ENCODE results near the gene TRMO.

Gene TRMO

DNA sequence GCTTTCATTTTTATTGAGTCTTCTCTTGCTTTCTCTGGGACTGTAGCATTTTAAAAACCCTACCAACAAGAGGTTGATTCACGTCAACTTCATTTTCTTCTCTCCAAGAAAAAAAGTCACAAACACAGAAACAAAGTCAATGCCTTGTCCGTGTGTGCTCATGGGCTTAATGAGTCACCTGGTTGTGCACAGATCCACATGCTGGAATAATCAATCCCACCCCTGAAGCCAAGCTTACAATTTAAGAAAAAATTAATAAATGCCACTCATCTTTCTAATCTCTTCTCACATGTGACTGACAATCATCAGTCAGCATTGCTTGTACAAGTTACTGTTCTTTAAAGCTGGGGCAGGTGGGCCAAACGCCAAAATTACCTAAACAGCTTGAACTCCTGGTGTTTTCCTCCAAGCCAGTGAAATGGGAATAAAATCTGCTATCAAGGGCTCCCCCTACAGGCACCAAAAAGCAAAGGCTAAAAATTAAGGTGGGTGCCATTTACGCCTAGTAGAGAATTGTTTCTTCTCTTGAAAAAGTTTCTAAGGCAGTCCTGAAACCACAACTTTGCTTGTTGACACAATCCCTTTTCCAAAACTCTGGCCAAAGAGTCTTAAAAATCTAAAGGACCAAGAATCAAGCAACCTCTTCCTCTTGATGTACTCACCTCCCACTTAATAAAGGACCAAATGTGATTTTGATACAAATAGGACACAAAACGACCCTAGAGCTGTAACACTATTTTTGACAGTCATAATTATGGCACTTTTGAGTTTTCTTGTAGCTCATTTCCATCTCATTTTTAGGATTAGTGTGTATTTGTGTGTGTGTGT is 21.3 kb downstream of the TRMO start:
- peak; percentile 39 for DNase-seq

DNA sequence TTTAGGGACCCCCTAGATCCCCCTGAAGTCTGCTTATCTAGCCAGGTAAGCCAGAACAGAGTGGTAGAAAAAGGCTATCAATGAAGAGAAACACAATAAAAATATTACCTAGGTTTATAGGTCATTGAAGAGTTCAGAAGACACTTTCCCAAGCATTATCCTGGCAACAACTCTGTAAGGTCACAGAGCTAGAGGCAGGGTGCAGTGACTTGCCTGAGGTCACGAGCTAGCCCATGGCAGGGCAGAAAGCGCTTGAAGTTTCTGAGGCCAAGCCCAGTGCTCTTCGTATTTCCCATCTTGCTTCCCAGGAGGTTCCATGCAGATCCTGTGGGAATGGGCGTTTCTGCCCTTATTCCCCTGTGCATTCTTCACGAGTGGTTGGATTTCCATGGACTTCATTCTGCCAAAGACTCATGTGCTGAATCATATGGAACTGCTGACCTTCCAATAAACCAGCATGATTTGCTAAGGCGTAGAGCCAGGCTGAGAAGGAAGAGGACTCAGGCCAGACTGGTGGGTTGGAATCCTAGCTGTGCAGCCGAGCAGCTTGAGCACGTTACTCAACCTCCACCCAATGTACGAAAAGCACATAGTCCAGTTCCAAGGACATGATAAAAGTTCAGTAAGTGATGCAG is 22.1 kb downstream of the TRMO start:
- no peak for DNase-seq

DNA sequence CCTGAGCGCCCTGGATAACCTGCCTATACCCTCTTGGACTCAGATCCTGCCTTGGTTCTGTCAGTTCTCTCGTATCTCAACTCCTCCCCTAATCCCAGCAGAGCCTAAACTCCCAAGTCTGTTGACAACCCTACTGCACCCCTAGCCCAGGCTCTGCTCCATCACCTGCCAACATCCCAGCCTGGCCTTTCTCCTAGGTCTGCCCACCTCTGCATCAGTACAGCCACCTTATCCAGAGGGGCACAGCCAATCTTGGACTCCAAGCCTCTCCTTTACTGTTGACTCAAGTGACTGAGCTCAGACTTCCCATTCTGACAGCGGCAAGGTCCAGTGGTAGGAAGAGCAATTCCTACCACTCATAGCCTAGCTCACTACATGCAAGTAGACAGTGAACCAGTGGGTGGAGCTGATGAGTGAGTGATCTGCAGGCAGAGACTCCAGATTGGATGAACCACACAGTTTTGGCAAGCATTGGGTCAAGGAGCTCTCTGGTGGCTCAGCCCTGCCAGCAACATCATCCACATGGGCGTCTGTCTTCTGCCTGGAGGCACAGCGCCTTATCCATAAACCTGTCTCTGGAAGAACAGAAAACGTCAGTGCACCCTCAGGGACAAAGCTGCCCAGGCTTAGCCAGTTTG is 26.5 kb downstream of the TRMO start:
- DNase-seq, result no peak

DNA sequence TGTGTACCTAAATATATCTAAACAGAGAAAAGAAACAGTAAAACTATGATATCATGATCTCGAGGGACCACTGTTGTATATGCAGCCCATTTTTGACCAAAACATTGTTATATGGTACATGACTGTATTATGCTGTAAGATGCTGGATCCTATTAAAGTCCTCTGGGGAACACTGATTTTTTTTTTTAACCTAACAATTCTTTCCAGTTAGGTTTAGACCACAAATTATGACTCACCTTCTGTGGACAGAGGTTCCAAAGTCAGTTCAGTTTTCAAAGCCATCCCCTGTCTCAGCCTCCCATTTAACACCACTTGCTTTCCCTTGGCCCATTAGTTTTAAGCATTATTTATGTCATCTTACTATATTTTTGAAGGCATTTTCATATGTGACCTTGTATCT is 27.1 kb downstream of the TRMO start:
- no peak for DNase-seq

DNA sequence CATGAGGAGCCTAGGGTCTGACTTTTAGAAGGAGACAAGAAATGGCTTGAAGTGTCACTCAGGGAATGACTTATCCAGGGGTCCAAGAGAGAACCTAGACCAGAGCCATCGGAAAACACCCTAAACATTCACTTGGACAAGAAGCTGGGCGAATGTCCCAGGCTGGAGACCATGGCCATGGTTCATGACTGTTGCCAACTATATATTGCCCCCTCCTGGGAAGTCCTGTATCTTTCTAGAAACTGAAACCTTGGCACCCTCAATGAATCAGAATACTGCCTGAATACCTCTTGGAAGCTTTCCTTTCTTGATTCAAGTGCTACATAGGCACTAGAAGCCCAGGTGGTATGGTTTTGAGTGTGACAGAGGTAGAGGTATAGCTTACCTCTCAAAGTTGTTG is 29.9 kb downstream of the TRMO start:
- DNase-seq, result no peak

DNA sequence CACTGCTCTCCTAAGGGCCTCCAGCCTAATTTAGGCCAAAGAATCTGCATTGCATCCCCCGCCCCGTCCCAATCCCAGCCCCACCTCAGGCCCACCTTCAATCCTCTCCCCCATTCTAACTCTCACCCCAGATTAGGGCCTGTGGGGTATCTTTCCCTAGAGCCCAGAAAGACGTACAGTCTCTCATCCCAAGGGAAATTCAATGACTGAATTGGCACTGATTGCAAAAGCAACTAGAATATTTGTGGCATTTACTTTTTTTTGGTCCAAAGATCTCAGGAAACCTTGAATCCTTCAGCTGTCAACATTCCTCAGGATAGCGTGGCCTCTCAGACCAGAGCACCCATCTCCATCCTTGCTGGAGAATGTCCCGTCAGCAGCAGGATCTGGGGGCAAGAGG is 30.6 kb downstream of the TRMO start:
- DNase-seq, result no peak

DNA sequence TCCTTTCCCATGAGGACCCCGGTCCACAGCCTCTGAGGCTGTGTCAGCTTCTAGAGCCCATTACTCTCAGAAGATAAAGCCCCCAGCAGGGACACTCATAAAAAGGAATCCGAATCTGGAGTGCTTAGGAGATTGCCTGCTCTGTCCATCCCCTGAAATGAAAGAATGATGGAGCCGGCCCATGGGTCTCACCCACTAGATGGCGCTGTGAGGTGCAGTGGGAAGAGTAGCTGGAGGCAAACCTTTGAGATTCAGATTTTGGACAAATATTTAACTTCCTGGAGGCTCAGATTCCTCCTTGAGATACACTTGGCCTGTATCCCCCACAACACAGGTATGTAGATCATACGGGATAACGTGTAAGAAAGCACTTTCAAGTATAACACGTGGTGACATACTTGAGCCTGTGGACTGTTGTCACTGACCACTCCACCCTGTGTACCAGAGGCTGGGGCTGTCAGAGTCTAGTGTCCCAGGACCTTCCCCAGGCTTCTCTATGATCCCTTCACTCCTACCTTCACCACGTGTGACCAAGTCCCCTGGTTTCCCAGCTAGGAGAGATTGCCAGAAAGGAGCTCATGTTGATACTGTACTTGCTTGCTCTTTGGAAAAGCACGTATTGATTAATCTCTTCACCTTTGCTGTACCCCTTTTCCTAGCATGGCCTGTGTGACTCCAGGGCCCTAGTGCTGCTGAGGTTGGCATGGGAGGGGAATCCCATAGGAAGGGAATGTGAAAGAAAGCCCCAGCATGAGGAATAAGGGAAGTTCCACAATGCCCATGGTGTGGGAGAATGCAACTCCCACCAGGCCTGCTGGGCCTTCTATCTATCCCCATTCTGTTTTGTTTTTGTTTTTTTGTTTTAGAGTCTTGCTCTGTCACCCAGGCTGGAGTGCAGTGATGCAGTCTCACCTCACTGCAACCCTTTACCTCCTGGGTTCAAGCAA is 32.1 kb downstream of the TRMO start:
- DNase-seq, result no peak

DNA sequence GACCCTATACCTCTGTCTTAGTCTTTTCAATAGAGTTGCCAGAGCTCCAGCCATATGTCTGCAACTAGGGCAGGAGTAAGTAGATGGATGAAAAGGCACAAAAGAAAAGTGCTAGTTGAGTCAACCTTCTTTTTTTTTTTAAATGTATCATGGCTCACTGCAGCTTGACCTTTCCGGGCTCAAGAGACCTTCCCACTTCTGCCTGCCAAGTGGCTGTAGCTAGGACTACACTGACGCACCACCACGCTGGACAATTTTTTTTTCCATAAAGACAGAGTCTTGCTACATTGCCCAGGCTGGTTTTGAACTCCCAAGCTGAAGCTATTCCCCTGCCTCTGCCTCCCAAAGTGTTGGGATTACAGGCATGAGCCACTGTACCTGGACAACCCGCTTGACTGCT is 42.0 kb downstream of the TRMO start:
- DNase-seq, result no peak

DNA sequence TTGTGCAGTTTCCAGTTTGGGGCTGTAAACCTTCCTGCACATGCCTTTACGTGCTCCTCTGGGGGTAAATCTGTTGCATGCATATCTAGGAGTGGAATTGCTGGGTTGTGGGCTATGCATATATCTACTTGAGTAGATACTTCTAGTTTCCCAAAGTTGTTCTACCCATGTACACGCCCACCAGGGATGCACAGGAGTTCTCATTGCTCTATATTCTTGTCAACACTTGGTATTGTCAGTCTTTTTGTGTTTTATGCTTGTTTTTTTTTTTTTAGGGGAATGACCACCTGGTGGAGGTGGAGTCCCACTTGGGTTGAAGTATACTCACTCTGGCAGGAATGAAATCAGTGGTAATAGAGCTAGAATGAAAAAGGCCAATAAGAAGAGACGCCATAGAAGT is 46.2 kb downstream of the TRMO start:
- no peak for DNase-seq

DNA sequence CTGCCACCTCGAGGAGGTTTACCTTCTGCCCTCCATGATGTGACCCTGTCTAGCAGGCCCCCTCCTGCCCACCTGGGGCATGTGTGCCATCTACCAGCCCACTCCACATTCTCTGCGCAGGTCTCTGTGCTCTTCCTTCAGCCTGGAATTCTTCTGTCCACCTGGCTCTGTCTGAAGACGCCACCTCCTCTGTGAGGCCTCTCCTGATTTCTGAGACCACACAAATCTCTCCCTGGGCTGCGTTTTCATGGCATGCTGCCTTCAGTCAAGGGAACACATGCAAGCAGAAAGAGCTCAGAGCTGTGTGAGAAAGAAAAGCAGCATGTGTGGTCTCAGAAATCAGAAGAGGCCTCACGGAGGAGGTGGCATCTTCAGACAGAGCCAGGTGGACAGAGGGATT is 47.2 kb downstream of the TRMO start:
- DNase-seq, result no peak

DNA sequence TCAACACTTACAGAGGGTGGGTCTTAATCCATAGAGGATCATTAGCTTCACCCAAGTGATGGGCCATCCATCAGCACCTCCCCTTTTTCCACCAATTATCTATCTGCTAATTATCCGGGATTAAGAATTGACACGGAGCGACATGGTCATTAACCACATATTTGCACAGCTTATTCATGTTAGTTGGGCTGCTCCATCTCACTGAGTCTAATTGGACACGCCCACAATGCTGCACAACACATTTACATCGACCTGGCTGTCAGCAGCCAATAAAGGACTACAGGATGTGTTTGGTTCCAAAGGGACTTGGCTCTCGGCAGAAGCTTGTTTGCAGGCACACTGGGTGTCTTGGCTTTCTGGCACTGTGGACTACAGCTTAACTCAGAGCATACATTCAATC is 47.7 kb downstream of the TRMO start:
- DNase-seq, result no peak

DNA sequence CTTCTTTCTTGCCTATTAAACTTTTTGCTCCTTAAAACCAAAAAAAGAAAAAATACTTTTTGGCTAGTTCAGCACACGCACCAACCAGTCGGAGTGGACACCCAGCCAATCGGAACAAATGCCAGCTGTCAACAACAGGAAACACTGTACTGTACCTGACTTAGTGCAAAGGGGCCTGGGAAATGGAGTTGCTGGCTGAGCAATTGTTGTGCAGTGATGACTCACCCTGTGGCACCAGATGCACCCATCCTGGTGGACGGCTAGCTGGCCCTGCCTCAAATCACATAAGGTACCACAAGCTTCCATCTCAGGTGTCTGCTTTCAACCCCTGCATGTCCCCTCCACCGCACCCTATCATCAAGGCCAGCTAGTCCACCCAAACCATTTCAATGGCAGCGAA is 48.4 kb downstream of the TRMO start:
- no peak for DNase-seq

DNA sequence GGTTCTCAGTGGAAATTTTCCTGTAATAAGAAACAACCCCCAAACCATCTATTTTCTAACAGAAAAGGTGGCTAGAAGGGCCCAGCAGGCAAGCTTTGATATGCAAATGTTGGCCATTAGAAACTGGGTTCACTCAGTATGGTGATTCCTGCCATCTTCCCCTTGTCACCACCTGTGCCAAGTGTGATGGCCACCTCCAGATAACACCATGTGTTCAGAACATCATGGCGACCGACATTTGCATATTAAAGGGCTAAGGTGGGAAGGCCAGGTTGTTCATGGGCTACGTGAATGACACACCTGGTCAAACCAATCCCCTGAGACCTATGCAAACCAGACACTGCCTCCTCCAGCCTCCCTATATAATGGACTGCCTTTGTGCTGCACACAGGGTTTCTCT is 48.9 kb downstream of the TRMO start:
- DNase-seq, result no peak

DNA sequence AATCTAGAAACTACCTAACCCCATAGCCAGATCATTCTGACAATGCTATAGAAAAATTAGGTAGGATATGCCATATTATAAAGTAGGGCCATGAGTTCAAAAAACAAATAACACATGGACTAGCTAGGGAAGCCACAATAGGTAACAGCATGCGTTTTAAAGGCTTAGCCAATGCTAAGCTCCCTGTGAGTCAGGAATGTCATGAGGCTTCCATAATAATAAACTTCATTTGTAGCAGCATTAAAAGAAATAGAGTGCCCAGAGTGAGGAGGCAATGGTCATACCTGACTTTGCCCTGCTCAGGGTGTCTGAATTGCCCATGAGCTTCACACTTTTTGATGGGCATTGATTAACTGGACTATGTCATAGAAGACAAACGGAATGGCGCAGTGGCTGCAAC is 53.4 kb downstream of the TRMO start:
- DNase-seq, result no peak

DNA sequence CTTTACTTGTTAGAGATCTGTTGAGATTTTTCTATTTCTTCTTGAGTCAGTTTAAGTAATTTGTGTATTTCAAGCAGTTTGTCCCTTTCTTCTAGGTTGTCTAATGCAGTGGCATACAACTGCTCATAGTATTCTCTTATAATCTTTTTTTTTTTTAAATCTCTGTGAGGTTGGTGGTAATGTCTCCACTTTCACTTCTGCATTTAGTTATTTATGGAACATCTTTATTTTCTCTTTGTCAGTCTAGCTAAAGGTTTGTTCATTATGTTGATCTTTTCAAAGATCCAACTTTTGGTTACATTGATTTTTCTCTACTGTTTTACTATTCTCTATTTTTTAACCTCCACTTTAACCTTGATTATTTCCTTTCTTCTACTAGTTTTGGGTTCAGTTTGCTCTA is 55.5 kb downstream of the TRMO start:
- no peak for DNase-seq

DNA sequence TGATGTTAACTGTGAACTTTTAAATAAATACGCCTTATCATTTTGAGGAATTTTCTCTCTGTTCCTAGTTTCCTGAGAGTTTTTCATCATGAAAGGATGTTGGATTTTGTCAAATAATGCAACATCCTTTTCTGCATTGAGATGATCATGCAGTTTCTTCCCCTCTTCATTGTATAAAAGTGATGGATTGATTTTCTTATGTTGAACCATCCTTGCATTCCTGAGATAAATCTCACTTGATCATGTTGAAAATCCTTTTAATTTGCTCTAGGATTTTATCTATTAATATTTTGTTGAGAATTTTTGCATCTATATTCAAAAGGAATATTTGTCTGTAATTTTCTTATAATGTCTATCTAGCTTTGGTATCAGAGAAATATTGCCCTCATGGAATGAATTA is 56.0 kb downstream of the TRMO start:
- DNase-seq, result no peak

DNA sequence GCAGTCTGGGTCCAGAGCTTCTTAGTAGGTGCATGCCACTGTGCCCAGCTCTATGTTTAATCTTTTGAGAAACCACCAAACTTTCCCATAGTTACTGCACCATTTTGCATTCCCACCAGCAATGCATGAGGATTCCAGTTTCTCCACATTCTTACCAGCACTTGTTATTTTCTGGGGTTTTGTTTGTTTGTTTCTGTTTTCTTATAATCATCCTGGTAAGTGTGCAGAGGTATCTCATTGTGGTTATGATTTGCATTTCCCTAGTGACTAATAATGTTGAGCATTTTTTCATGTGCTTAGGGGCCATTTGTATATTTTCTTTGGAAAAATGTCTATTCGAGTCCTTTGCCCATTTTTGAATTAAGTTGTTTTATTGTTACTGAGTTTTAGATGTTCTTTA is 57.9 kb downstream of the TRMO start:
- DNase-seq, result no peak

DNA sequence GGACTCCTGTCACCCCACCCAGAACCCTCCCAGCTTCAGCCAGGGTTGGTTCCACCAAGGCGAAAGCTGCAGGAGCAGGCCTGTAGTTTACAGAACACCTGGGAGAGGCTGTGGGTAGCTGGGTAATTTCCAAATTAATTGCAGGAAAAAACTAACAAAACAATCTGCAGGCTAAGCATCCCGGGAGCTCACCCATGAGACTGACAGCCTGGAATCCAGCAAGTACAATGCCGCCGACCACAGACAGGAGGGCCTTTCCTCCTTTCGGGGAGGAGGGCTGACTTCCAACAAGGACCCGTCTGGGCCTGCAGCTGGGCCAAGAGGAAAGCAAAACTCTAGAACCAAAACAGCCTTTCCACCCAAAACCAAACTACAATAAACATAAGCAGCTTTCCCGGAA is 59.0 kb downstream of the TRMO start:
- no peak for DNase-seq

DNA sequence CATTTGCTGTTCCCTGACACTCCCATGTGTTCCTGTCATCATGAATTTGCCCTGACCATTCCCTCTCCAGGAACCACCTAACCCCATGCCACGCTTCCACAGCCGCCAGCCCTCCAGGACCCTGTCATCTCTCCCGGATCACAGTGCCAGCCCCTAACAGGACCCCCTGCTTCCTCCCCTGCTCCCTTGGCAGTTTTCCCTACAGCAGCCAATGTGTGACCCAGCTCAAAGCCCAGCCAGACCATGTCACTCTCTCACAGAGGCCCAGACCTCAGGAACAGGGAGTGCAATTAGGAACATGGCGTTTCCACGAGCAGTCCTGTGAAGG is 61.2 kb downstream of the TRMO start:
- no peak for DNase-seq

DNA sequence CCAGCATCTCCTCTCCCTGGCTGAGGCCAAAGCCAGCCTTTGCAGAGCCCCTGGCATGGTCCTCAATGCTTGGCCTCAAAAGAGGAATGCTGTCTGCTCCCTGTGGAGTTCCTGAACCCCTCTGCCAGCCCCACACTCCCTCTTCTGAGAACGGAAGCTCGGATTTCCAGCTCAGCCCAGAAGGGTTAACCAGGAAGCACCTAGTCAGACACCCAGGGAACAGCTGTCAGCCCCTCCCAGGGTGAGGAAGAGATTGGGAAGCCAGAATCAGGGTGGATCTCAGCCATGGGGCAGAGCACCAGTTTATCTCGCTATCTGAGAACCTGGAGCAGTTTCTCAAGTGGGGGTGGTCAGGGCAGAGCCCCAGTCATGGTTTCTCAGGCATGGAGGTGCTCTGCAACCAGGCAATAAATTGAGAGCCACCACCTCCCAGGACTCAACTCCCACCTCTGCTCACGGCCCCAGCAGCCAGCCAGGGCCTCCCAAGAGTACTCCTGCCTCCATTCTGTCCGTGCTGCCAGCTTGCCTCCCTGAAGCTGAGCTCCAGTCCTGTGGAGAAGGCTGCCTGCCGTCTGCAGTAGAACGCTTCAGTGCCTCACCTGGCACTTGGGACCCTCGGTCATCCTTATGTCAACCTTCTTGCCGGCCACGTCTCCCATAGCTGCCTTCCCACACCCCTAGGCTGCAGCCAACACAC is 61.7 kb downstream of the TRMO start:
- DNase-seq, result no peak

DNA sequence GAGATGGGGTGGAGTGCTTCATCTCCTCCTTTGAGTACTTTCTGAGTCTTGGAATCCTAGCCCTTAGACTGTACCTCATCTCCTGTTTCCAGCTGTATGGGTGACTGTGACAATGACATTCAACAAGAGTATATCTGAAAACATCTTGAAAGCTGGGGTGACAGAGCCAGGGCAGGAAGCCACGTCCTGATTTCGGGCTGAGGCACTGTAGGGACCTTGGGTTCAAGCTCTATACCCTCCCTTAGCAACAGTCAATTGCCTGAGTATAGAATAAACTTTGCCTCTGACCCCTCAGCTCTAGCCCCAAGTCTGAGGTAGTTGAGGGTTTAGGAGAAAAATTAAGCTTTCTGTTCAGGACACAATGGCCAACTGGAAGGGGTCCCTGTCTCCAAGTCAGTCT is 63.0 kb downstream of the TRMO start:
- no peak for DNase-seq

DNA sequence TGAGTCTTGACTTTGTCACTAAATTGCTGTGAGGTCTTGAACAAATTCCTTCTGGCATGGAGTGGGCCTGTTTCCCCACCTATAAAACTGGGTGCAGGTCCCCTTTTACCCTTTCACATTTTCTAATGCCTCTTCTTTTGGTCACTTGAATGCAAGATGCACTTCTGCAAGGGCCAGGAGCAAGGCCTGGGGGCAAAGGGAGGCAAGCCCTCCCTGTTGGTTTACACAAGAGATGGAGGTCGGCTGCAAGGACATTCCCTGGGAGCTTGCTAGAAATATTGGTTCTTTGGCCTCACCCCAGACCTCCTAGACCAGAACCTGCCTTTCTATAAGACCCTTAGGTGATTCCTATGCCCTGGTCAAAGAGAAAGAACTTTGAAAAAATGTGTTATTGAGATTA is 63.5 kb downstream of the TRMO start:
- no peak for DNase-seq

DNA sequence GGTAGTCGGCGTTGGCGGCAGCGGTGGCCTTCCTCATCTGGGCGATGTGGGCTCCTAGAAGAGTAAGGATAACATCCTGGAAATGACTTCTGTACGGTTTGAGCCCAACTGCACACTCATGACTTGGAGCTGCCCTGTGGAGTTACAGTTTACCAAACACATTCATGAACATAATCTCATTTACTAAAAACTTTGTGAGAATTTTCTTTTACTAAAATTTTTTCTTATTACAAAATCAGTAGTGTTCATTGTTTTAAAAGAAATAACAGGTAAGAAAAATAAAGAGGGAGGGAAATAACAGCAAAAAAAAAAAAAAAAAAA is 63.9 kb downstream of the TRMO start:
- no peak for DNase-seq

Measured in NCI-H510A treated with DMSO at 0.1 percent for 48 hours (cell line).